Amniotic epithelial cell (primary cell): ENCODE measurements around the gene VDAC1.
"Not testable (repeated sequence)": the region's sequence is repeated elsewhere in the genome, so short reads cannot be mapped to it uniquely, and the experiment has no call there.

Experiments
- DNase-seq: peaks from one replicate; pipeline ENCODE4 v3.0.0-alpha.2; 2010; ENCODE audit warnings: low read depth

The VDAC1 gene

GRCh38 chr5:133995341-133995740 lies 9.4 kb downstream of the VDAC1 start:
- DNase-seq, result no peak

- no peak for DNase-seq
Measured at GRCh38 chr5:133994990-133995333, 9.8 kb downstream of the VDAC1 start.

- DNase-seq, result no peak
Measured at GRCh38 chr5:133994297-133994989, 10.3 kb downstream of the VDAC1 start.

- no peak for DNase-seq
Measured at GRCh38 chr5:133993185-133993936, 11.4 kb downstream of the VDAC1 start.

- no peak for DNase-seq
Measured at GRCh38 chr5:133992429-133993155, 12.2 kb downstream of the VDAC1 start.

- DNase-seq, result no peak
Measured at GRCh38 chr5:133991171-133991910, 13.4 kb downstream of the VDAC1 start.

GRCh38 chr5:133990396-133990795 lies 14.4 kb downstream of the VDAC1 start:
- DNase-seq, result no peak

GRCh38 chr5:133985540-133986180 lies 19.1 kb downstream of the VDAC1 start:
- DNase-seq, result no peak

- DNase-seq, result peak; percentile 73
Measured at GRCh38 chr5:133983674-133984073, 21.1 kb downstream of the VDAC1 start.

- DNase-seq, result no peak
Measured at GRCh38 chr5:133981714-133982113, 23.1 kb downstream of the VDAC1 start.

- no peak for DNase-seq
Measured at GRCh38 chr5:133980652-133981051, 24.1 kb downstream of the VDAC1 start.

GRCh38 chr5:133978943-133979342 lies 25.8 kb downstream of the VDAC1 start:
- no peak for DNase-seq

- DNase-seq, result peak; percentile 78
Measured at GRCh38 chr5:133977858-133978257, 26.9 kb downstream of the VDAC1 start.

- DNase-seq, result no peak
Measured at GRCh38 chr5:133977161-133977787, 27.5 kb downstream of the VDAC1 start.

- DNase-seq, result not testable (repeated sequence)
Measured at GRCh38 chr5:133975546-133975945, 29.2 kb downstream of the VDAC1 start.

- no peak for DNase-seq
Measured at GRCh38 chr5:133974142-133974541, 30.6 kb downstream of the VDAC1 start.

GRCh38 chr5:133970325-133970909 lies 34.4 kb downstream of the VDAC1 start:
- DNase-seq, result no peak

- no peak for DNase-seq
Measured at GRCh38 chr5:133969654-133970324, 35.0 kb downstream of the VDAC1 start.

GRCh38 chr5:133968204-133968980 lies 36.4 kb downstream of the VDAC1 start, which contains the start of gene C5orf15:
Gene C5orf15 (minus strand): TSS chr5:133968625. CDS start chr5:133968584, 41 bp downstream.
- peak; percentile 95 for DNase-seq
